Kasumi-1 (cell line): ENCODE results near the gene SH3GL3.

Source experiments
- DNase-seq, 2 experiments: peaks; one replicate each; lab custom pipeline; 2025; lab: John Stamatoyannopoulos, UW

Gene SH3GL3

GRCh38 chr15:83510001-83510400 lies 62.9 kb downstream of the SH3GL3 start:
- DNase-seq, result no peak

- no peak for DNase-seq
These were observed 65.3 kb downstream of the SH3GL3 start for GRCh38 chr15:83512459-83512858.

- no peak for DNase-seq
These were observed 67.4 kb downstream of the SH3GL3 start for GRCh38 chr15:83514584-83514983.

GRCh38 chr15:83515164-83515563 lies 68.0 kb downstream of the SH3GL3 start:
- no peak for DNase-seq

GRCh38 chr15:83516935-83517334 lies 69.8 kb downstream of the SH3GL3 start:
- DNase-seq, result no peak

- DNase-seq, result no peak
These were observed 79.2 kb downstream of the SH3GL3 start for GRCh38 chr15:83526319-83526718.

- no peak for DNase-seq
These were observed 86.3 kb downstream of the SH3GL3 start for GRCh38 chr15:83533410-83533962.

- DNase-seq, result no peak
These were observed 90.5 kb downstream of the SH3GL3 start for GRCh38 chr15:83537606-83538005.

GRCh38 chr15:83538682-83539081 lies 91.5 kb downstream of the SH3GL3 start:
- DNase-seq, result no peak

- DNase-seq, result no peak
These were observed 98.8 kb downstream of the SH3GL3 start for GRCh38 chr15:83545804-83546511.

- no peak for DNase-seq
These were observed 99.4 kb downstream of the SH3GL3 start for GRCh38 chr15:83546512-83546888.

- no peak for DNase-seq
These were observed 100.0 kb downstream of the SH3GL3 start for GRCh38 chr15:83547168-83547567.

- DNase-seq, result no peak
These were observed 102.5 kb downstream of the SH3GL3 start for GRCh38 chr15:83549623-83550022.

- DNase-seq, result no peak
These were observed 107.4 kb downstream of the SH3GL3 start for GRCh38 chr15:83554558-83554957.

GRCh38 chr15:83555383-83555782 lies 108.2 kb downstream of the SH3GL3 start:
- DNase-seq, result no peak

- DNase-seq, result no peak
These were observed 108.9 kb downstream of the SH3GL3 start for GRCh38 chr15:83556068-83556467.

GRCh38 chr15:83556754-83557153 lies 109.6 kb downstream of the SH3GL3 start:
- DNase-seq, result no peak

- no peak for DNase-seq
These were observed 111.0 kb downstream of the SH3GL3 start for GRCh38 chr15:83558146-83558545.

- peak; percentile 62 to 67 for DNase-seq
These were observed 112.3 kb downstream of the SH3GL3 start for GRCh38 chr15:83559310-83559966.

- no peak for DNase-seq
These were observed 114.5 kb downstream of the SH3GL3 start for GRCh38 chr15:83561661-83562060.

- DNase-seq, result no peak
These were observed 118.0 kb downstream of the SH3GL3 start for GRCh38 chr15:83565138-83565537.

GRCh38 chr15:83565553-83566159 lies 118.5 kb downstream of the SH3GL3 start:
- DNase-seq, result peak; percentile 22 to 32

GRCh38 chr15:83567318-83567717 lies 120.2 kb downstream of the SH3GL3 start:
- no peak for DNase-seq
